Smooth muscle cell (in vitro differentiated cells): ENCODE measurements around the gene FMOD. TPM values are rescaled to one million over a fixed set of nuclear protein-coding genes. Genes with fewer than 3 reads are reported as not detected.

Source experiments
- DNase-seq: peaks from one replicate; lab custom pipeline; 2025; ENCODE audit not compliant: unreplicated experiment; lab: John Stamatoyannopoulos, UW
- H2AFZ ChIP-seq: fragments of 200-600 bp; sonication (generic); 2 replicates; pipeline ENCODE4 v1.6.0; 2016; ENCODE audit warnings: antibody characterized with exemption, low read depth, mild to moderate bottlenecking
- H3F3A ChIP-seq: fragments of 200-600 bp; sonication (generic); 2 replicates; pipeline ENCODE4 v1.6.0; 2017; ENCODE audit warnings: antibody characterized with exemption, low read depth
- H3K27ac ChIP-seq: fragments of 200-600 bp; sonication (generic); 2 replicates; pipeline ENCODE4 v1.5.1; 2016; ENCODE audit warnings: low read depth, mild to moderate bottlenecking
- H3K27me3 ChIP-seq: fragments of 200-600 bp; sonication (generic); 2 replicates; pipeline ENCODE4 v1.6.1; 2016; ENCODE audit warnings: low read depth, mild to moderate bottlenecking
- H3K36me3 ChIP-seq: fragments of 200-600 bp; sonication (generic); 2 replicates; pipeline ENCODE4 v1.5.1; 2016; ENCODE audit warnings: low read depth
- H3K4me1 ChIP-seq: fragments of 200-600 bp; sonication (generic); 2 replicates; pipeline ENCODE4 v1.5.1; 2016; ENCODE audit warnings: low read depth
- H3K4me2 ChIP-seq: fragments of 200-600 bp; sonication (generic); 2 replicates; pipeline ENCODE4 v1.6.0; 2016; ENCODE audit warnings: mild to moderate bottlenecking
- H3K4me3 ChIP-seq: fragments of 200-600 bp; sonication (generic); 2 replicates; pipeline ENCODE4 v1.5.1; 2016; ENCODE audit warnings: mild to moderate bottlenecking
- H3K79me2 ChIP-seq: fragments of 200-600 bp; sonication (generic); 2 replicates; pipeline ENCODE4 v1.6.0; 2016; ENCODE audit warnings: low read depth, mild to moderate bottlenecking
- H3K9ac ChIP-seq: fragments of 200-600 bp; sonication (generic); 2 replicates; pipeline ENCODE4 v1.6.0; 2016; ENCODE audit warnings: low read depth
- H3K9me3 ChIP-seq: fragments of 200-600 bp; sonication (generic); replicated peaks from 2 replicates; pipeline ENCODE4 v1.5.1; 2016; ENCODE audit warnings: low read depth
- H4K20me1 ChIP-seq: fragments of 200-600 bp; sonication (generic); 2 replicates; pipeline ENCODE4 v1.6.0; 2016; ENCODE audit warnings: low read depth
- WGBS: methylation state at CpG from one replicate; pipeline ENCODE4 v1.1.7; 2016; ENCODE audit warnings: low lambda C conversion rate; 5-methylcytosine and 5-hydroxymethylcytosine counted together
- polyA plus RNA-seq: library from polyadenylated mRNA; unstranded; fragments of >200 nt; fragmentation: Nextera tagmentation; extraction: Ambion mirVana; gene quantifications from 2 replicates; pipeline ENCODE4 v1.2.1, GENCODE V29; 2016
- small RNA-seq: library from RNA; depleted of rRNA; stranded (forward); fragments of <200 nt; gene quantifications from one replicate; pipeline ENCODE3, GENCODE V24; 2014
- total RNA-seq: library from RNA; depleted of rRNA; stranded (reverse); fragments of >200 nt; gene quantifications from 2 replicates; pipeline ENCODE4 v1.2.3, GENCODE V29; 2014
- TF ChIP-seq, protein P1 (sequence below): fragments of 200-600 bp; sonication (generic); IDR thresholded peaks from 2 replicates; pipeline ENCODE4 v1.5.1; 2017; ENCODE audit warnings: borderline replicate concordance, mild to moderate bottlenecking, antibody characterized with exemption; ENCODE audit not compliant: insufficient read depth, poor library complexity, severe bottlenecking

Gene FMOD
- total and polyA plus RNA-seq, 2 experiments from 2014 or later, result 247 to 369 TPM

DNA sequence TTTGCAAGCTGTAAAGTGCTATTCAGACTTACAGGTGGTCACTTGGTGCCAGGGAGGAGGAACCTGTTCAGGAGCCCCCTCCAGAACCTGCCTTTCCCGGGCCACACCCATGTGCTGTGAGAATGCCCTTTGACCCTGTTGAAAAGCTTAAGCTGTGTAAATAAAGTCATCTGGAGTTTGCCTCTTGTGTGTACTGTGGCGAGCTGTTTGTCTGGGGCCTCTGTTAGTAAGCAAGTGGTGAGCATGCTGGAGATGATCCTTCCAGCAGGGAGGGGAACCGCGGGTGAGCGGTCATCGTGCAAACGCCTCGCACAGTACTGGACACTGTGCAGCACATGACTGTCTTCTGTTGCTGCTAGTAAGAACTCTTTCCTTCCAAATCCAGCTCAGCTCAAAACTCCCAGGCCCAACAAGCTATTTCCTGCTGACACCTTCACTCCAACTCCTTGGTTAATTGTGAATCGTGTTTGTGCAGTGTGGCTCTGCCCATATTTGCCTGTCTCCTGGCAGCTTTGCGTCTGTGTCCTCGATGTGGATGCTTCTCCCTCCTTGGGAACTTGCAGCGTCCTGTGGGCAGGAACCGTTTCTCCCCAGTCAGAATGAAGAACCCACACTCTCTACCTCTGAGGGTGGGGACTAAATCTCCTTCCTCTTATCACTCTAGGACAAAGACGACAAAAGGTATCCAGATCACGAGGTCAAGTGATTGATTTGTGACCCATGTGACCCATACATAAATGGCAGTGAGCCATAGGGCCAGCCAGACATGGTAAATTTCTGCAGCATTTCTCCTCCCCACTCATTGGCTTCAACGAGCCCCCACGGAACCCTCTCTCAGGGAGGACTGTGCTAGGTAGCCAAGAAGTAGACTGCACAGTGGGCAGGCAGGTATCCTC is 59.5 kb downstream of the FMOD start:
- no peak for DNase-seq
- TF ChIP-seq, protein P1, sequence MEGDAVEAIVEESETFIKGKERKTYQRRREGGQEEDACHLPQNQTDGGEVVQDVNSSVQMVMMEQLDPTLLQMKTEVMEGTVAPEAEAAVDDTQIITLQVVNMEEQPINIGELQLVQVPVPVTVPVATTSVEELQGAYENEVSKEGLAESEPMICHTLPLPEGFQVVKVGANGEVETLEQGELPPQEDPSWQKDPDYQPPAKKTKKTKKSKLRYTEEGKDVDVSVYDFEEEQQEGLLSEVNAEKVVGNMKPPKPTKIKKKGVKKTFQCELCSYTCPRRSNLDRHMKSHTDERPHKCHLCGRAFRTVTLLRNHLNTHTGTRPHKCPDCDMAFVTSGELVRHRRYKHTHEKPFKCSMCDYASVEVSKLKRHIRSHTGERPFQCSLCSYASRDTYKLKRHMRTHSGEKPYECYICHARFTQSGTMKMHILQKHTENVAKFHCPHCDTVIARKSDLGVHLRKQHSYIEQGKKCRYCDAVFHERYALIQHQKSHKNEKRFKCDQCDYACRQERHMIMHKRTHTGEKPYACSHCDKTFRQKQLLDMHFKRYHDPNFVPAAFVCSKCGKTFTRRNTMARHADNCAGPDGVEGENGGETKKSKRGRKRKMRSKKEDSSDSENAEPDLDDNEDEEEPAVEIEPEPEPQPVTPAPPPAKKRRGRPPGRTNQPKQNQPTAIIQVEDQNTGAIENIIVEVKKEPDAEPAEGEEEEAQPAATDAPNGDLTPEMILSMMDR, result no peak
- peak overlapping the region; percentile 64 for H3K27ac ChIP-seq

More for the DNA sequence above, 59.5 kb downstream of the FMOD start:
- Histone ChIP-seq H3F3A (no peaks in the 10 kb centered on the region), H3K4me1 (peaks cover 29% of the 10 kb centered on the region), H3K9ac (peak overlapping the region; percentile 39), H2AFZ (peak overlapping the region; percentile 68), H3K4me2 (peak overlapping the region; percentile 80), H3K79me2 (no peaks in the 10 kb centered on the region), H3K9me3 (no peaks in the 10 kb centered on the region), H3K36me3 (no peaks in the 10 kb centered on the region), H4K20me1 (no peaks in the 10 kb centered on the region), H3K4me3 (no peak overlapping the region), H3K27me3 (no peaks in the 10 kb centered on the region)
- WGBS, result 77% methylated on average over 17 of the region's 17 CpGs

Small RNA genes lying within 50 kb of the gene (small RNA-seq; reads per million reads assigned to genes)
- gene AL359837.1 (not detected), gene RNU6-487P (not detected)

Other genes starting within 250 kb of the FMOD start
- gene ADORA1, start 223.4 kb downstream of the FMOD start, total RNA-seq, result 7.7 and 16.0 TPM in 2 replicates
- gene ADORA1, start 223.4 kb downstream of the FMOD start, polyA plus RNA-seq, result 18.0 and 18.5 TPM in 2 replicates
- gene MYBPH, start 175.3 kb downstream of the FMOD start, total RNA-seq, result 0.67 TPM in 1 of 2 replicates, not detected in the other
- 0.51 and 1.7 TPM in 2 replicates for gene MYBPH, start 175.3 kb downstream of the FMOD start, polyA plus RNA-seq
- 45.4 TPM in 2 replicates for gene CHI3L1, start 164.4 kb downstream of the FMOD start, total RNA-seq
- 53.6 and 74.7 TPM in 2 replicates for gene CHI3L1, start 164.4 kb downstream of the FMOD start, polyA plus RNA-seq
- gene CHIT1, start 121.4 kb downstream of the FMOD start, total RNA-seq, result 0.04 TPM in 1 of 2 replicates, not detected in the other
- not detected in 2 replicates for gene CHIT1, start 121.4 kb downstream of the FMOD start, polyA plus RNA-seq
- 80.0 and 96.1 TPM in 2 replicates for gene BTG2, start 45.6 kb downstream of the FMOD start, total RNA-seq
- gene BTG2, start 45.6 kb downstream of the FMOD start, polyA plus RNA-seq, result 93.8 and 101 TPM in 2 replicates
- gene PRELP, start 124.7 kb upstream of the FMOD start, total RNA-seq, result 0.04 and 0.31 TPM in 2 replicates
- gene PRELP, start 124.7 kb upstream of the FMOD start, polyA plus RNA-seq, result 1.6 and 2.1 TPM in 2 replicates
- gene OPTC, start 143.0 kb upstream of the FMOD start, total RNA-seq, result not detected in 2 replicates
- 0.46 TPM in 1 of 2 replicates, not detected in the other for gene OPTC, start 143.0 kb upstream of the FMOD start, polyA plus RNA-seq